GM21619 (cell line): Measurements from ENCODE around the gene ACYP2.

Source experiments
- ATAC-seq: cut with Tn5 transposase; IDR thresholded peaks from one replicate; pipeline ENCODE4 v1.9.1; 2021; ENCODE audit not compliant: unreplicated experiment

Gene ACYP2

DNA sequence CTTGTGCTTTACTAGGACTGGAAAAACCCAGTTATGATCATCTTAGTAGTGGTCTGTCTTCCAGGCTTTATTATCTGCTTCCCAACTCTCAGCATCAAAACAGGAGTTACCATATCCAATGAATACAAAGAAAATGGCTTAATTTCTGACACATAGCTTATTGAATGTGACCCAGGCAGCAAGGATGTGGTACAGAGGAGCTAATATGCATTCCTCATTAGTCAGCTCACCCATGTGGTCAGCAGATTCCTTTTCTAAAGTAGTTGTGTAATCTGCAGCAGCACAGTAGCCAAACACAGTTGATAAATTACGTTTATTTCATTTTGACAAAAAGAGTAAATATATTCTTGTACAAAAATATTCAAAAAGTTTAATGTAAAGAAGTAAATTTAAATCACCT is 97.0 kb downstream of the ACYP2 start:
- no peak for ATAC-seq

DNA sequence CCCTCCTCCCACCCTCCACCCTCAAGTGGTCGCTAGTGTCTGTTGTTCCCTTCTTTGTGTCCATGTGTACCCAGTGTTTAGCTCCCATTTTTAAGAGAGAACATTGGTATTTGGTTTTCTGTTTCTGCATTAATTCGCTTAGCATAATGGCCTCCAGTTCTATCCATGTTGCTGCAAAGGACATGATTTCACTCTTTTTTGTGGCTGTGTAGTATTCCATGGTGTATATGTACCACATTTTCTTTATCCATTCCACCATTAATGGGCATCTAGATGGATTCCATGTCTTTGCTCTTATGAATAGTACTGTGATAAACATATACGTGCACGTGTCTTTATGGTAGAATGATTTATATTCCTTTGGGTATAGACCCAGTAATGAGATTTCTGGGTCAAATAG is 97.7 kb downstream of the ACYP2 start:
- no peak for ATAC-seq

DNA sequence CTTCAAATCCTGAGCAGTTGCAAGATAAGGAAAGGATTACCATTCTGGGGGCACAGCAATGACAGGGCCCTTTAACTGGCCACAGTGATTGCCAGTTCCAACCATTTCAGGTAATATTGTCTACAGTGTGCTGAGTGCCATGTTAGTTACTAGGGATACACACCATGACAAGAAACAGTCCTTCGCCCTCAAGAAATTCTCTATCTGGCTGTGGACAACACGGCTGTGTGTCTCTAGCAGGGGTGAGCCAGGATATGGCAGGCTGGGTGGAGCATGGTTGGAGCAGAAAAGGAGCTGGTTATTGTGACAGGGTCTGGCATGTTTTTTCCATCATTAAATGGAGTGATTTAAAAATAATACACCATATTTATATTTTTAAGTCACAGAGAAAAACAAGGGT is 109.6 kb downstream of the ACYP2 start:
- no peak for ATAC-seq

DNA sequence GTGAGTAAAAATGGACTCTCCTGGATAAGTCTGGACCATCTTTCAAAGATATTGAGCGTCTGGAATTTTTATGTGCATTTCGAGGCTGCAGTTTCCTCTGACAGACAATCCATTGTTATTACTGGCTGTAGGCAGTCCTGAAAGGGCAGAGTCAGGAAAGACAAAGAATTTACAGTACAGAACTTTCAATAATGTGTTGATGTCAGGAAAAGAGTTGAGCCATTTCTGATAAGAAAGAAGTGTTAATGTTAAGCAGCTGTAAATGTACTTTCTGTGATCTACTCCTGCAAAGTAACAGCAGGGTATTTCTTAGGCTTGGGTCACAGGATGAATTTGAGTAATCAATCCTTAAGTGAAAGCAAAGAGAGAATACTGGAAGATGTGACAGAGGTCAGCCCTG is 110.8 kb downstream of the ACYP2 start:
- ATAC-seq, result no peak

DNA sequence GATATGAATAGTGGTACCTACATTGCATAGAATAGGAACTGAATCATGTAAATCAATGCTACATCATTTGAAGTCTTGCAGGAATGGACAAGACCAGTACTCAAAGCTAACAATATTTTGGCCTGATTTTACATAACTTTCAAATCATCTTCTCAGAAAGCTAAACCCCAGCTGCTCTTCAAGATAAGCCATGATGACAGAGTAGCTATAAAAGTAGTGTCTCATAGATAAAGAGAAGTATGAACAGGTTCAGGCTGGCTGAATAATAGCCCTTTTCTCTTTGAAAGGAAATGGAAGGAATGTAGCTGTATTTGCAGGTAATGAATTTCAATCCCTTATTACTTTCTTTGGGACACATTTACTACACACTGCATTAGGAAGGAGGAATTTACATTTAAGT is 112.4 kb downstream of the ACYP2 start:
- ATAC-seq, result no peak

DNA sequence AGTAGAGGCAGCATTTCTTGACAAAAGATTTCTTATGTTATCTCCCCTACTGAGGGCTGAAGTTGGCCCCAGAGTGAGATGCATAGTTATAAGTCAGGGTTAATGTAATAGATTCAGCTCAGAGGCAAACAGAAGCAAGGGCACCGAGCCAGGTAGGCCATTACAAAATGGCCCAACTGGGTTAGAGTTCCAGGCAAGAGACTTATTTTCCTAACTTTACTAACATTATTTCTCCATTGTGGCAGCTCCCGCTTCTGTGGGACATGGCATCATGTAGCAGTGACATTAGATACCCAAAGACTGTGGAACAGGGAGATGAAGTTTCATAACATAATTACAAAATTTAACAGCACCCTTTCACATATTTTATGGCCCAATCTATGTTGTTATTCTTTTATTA is 113.5 kb downstream of the ACYP2 start:
- ATAC-seq, result no peak

DNA sequence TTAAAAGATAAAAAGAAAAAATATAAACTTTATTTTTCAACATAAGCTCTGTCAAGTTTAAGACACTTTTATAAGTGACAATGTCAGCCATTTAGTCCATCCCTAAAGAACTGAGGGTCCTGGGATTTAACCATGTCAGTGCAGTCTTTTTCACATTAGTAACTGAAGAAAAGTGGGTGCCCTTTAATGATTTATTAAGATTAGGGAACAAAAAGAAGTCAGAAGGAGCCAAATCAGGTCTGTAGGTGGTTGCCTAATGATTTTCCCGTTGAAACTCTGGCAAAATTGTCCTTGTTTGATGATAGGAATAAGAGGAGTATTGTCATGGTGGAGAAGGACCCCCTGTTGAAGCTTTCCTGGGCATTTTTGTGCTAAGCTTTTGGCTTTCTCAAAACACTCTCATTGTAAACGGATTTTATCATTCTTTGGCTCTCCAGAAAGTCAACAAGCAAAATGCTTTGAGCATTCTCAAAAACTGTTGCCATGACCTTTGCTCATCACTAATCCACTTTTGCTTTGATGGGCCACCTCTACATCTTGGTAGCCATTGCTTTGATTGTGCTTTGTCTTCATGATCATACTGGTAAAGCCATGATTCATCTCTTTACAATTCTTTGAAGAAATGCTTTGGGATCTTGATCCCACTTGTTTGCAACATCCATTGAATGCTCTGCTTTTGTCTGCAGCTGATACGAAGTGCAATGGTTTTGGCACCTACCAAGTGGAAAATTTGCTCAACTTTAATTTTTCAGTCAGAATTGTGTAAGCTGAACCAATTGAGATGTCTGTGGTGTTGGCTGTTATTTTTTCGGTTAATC is 118.6 kb downstream of the ACYP2 start:
- no peak for ATAC-seq

DNA sequence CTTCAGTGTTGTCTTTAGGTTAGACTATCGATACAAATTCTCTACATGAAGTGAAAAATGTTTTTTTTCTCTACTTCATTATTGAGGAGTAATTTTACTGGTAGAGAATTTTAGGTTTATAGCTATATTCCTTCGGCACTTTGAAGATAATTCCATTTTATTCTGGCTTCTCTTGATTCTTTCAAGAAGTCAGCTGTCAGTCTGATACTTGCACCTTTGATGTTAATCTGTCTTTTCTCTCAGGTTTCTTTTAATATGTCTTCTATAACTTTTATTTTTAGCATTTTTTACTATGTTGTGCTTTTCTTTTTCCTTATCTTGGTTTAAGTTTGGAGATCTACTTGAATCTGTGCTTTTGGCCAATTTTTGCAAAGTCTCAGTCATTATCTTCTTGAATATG is 122.0 kb downstream of the ACYP2 start:
- no peak for ATAC-seq

DNA sequence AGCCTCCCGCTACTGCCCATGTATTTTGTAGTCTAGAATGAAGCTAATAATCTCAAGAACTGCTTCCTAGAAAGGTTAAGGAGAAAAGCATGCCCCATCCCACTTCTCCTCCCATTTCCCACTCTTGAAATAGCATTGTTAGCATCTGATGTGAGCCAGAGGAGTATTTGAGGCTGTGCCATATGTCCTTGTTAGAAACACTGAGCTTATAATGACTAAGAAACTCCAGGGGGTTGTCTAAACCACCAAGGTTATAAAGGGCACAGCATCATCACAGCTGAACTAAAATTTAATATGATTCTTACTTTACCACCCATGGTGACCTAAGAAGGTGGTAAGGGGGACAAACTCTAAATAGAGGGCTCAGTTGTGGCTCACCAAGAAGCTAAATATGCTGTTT is 124.0 kb downstream of the ACYP2 start:
- no peak for ATAC-seq

DNA sequence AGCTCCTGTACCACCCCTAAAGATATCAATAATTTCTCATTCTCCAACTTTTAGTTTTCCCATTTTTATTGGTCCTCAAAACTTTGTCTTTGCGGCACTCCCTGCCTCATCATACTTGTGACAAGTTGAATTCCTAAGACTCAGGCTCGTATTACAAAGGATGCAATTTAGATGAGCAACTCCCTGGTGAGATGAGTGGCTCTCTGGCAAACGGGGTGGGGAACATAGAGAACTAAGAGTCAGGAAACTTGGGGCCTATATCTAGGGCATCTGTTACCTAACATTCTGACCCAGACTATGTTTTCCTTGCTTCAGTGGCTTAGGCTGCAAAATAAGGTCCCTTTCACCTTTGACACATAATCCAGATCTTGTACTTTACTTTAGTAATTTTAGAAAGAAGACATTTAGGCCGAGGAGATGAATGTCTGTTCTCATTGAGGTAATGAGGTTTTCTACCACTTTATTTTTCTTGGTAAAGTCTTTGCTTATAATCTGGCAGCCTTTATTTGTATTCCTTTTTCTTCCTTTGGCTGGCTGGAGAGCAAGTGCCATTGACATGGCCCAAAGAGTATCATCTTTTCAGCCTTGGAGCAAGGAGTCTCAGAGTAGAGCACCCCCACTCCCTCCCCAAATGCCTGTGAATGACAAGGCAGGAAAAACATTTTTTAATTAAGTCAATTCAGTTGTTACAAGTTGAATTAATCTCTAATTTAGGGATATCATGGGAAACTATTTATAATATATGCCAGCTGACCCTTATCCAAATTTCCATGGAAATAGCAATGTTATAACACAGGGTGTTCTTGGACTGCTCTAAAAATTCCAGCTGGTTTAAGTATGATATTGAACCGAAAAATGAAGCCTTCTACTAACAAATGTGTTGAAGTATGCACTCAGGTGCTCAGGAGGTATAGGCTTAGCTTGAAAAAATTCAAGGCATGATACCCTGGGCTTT is 125.4 kb downstream of the ACYP2 start:
- no peak for ATAC-seq

DNA sequence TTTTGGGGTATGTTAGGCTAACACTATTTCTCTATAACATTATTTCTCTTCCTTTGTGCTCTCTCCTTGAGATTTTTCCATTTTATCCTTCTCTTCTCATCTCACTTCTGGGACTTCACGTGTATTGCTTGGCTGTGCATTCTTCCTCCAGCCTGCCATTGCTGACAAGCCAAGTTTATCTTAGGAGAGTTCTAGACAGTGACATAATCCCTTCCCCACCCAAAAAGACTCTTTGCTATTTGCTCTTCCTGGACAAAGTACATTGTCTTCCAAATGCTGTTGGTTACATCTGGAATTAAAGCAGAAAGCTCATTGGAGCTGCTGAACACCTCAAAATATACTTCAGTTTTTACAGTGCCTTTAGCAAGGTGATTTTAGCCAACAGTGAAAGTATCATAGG is 131.7 kb downstream of the ACYP2 start:
- no peak for ATAC-seq

DNA sequence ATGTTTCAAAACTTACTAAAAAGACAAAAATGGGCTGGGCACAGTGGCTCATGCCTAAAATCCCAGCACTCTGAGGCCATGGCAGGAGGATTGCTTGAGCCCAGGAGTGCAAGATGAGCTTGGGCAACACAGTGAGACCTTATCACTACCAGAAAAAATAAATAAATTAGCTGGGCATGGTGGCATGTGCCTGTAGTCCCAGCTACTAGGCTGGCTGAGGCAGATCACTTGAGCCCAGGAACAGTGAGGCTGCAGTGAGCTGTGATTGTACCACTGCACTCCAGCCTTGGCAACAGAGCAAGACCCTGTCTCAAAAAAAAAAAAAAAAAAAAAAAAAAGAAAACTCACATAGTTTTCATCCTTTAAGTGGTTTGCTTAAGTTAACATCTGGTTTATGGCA is 134.2 kb downstream of the ACYP2 start:
- no peak for ATAC-seq

DNA sequence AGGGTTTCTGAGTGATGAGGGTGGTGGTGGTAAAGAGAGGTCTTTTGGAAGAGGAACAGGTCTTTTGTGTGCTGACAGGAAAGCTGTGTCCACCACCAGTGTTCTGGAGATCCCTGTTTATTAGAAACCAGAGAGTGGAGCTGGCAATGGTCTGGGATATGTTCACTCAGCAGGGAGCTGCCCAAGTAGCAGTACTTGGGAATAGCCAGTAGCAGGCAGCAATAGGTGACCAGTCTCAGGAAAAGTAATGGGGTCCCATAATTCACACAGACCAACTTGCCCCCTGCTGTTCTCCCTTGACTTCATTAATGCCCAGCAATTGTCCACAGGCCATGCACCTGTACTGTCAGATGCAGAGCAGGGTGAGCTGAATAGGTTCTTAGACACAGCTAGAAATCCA is 138.8 kb downstream of the ACYP2 start:
- no peak for ATAC-seq

DNA sequence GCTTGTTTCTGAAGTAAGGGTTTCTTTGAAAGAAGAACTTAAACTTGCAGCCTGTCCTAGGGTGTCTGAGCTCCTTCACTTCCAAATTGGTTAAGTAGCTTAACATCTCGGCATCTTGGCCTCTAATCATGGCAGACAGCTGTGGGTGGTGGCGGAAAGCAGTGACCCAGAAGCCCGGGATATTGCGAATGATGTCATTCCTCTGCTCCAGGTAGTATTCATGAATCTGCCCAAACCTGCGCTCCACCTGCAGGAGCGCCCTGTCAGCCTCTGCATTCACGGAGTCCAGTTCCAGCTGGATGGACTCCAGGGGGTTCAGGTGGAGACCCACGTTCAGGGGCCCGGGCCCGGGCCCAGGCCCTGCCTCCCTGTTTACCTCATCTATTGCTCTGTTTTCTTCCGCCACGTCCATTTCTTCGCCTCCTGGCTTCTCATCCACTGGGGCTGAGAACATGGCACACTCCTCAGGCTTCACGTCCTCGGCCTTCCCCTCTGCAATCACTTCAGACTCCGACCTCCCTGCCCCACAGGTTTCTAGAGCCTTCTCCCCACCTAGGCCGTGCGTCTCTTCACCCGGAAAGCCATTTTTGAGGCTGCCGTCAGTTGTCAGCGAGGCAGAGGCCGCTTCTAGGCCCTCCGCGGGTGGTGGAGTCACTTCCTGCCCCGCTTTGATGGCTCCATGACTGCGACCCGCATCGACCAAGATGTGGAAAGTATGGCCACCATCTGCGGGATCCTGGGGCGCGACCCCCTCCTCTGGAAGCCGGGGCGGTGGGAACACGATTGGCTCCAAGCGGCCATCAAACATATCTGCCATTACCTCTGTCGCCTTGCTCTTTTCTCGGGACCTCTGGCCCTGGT is 140.0 kb downstream of the ACYP2 start:
- no peak for ATAC-seq

DNA sequence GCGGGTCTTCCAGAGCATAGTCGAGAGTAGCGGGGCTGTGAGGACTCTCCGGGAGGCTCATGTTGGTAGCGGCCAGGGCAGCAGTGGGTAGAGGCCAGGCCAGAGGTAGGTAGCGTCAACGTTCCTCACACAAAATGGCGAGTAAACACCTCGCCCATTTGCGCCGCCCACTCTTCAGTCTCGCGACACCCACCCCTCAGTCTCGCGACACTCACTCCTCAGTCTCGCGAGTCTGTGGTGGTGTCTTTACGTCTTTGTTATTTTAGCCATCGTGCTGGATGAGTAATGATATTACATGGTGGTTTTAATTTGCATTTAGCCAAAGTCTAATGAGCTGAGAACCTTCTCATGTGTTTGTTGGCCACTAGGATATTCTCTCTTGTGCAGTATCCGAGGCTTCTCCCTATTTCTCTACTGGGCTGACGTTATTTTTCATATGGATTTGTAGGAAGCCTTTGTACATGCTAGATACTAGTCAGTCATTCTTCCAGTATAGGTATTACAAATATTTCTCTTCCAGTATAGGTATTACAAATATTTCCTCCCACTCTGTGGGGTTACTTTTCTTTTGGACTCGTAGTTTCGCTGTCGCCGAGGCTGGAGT is 140.8 kb downstream of the ACYP2 start, which contains the start of gene TSPYL6:
TSS of gene TSPYL6 (minus strand) at position 139 of the 604 bp plus-strand sequence. CDS start at position 61, 78 bp downstream.
- no peak for ATAC-seq

DNA sequence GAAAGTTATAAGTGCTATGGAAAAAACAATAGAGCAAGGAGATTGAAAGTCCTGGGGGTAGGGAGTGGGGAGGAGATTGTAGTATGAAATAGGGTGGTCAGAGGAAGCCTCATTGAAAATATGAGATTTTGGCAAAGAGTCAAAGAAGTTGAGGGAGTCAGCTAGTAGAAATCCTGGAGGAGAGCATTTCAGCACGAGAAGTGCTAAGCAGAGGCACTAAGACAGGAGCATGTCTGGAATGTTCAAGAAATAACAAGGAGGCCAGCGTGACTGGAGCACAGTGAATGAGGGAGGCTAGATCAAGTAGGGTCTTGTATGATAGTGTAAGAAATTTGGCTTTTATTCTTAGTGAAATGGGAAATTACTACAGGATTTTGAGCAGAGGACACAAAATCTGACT is 142.8 kb downstream of the ACYP2 start:
- ATAC-seq, result no peak

DNA sequence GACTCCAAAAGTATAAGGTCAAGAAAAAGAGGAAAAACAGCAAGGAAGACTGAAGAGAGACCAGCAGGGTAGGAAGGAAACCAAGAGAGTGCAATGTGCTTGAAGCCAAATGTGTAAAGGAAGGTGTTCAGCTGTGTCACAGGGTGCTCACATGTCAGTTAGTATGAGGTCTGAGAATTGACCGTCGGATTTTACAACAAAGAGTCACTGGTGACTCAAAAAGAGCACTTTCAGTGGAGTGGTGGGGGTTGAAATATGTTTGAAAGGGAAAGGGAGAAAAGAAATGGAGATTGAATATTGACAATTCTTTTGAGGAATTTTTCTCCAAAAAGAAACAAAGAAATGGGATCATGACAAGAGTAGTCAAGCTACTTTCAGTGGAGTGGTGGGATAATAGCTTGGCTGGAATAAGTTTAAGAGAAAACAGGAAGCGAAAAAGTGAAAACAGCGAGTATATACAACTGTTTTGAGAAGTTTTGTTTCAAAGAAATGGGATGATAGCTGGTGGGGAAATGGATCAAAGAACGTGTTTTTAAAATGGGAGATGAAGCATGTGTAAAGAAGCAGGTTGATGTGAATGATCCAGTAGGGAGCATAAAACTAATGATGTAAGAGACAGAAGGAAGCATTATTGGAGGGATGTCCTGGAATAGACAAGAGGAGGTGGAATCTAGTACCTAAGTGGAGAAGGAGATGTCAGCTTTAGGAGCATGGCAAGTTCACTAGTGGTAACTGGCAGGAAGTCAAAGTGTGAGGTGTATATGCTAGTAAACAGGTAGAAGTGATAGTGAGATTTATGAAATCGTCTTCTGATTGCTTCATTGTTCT is 144.2 kb downstream of the ACYP2 start:
- peak; percentile 62 for ATAC-seq

DNA sequence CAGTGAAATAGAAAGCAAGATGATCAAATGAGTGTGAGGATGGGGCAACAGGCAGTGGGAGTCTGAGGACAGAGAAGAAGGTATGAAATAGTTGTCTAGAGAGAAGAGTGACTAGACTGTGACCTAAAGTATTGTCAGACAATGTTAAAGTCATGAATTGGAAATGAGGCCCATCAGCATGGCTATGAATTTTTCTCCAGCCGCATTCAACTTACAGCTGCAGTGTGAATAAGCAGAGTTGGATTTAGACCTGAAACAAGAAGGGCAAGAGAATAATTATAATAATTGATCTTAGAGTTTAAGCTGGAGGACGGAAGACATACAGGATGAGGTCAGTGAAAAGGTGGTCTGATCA is 144.8 kb downstream of the ACYP2 start:
- ATAC-seq, result no peak

DNA sequence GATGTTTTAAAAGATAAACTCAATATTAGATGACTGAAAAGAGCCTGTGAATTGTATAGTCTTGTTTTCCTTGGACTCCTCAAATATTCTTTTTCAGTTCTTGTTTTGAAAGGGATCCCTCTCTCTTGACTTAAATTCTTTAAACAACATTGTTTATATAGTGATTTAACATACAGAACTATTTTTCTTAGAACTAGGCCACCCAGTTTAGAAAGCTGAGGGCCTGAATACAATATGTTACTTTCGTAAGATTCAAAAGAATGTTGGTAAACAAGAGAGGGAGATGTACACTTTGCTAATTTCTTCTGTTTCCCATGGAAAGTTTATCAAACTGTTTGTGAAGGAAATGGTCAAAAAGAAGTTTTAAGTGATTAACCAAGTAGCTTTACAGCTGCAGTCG is 146.1 kb downstream of the ACYP2 start:
- ATAC-seq, result no peak
